ENCODE measurements around the gene LKAAEAR1. TPM values are rescaled to one million over a fixed set of nuclear protein-coding genes. Genes with fewer than 3 reads are reported as not detected.
A peak's percentile ranks its signal among the peaks of the same experiment; 100 is the strongest.

The LKAAEAR1 gene
- total and polyA plus RNA-seq, 2 of the 13 experiments (the other 11 are each of a cell fraction or from before 2014, with no cell fraction given) = not detected

GRCh38 chr20:64050261-64051032 lies 33.8 kb downstream of the LKAAEAR1 start (continued):
- TF ChIP-seq, protein P1, sequence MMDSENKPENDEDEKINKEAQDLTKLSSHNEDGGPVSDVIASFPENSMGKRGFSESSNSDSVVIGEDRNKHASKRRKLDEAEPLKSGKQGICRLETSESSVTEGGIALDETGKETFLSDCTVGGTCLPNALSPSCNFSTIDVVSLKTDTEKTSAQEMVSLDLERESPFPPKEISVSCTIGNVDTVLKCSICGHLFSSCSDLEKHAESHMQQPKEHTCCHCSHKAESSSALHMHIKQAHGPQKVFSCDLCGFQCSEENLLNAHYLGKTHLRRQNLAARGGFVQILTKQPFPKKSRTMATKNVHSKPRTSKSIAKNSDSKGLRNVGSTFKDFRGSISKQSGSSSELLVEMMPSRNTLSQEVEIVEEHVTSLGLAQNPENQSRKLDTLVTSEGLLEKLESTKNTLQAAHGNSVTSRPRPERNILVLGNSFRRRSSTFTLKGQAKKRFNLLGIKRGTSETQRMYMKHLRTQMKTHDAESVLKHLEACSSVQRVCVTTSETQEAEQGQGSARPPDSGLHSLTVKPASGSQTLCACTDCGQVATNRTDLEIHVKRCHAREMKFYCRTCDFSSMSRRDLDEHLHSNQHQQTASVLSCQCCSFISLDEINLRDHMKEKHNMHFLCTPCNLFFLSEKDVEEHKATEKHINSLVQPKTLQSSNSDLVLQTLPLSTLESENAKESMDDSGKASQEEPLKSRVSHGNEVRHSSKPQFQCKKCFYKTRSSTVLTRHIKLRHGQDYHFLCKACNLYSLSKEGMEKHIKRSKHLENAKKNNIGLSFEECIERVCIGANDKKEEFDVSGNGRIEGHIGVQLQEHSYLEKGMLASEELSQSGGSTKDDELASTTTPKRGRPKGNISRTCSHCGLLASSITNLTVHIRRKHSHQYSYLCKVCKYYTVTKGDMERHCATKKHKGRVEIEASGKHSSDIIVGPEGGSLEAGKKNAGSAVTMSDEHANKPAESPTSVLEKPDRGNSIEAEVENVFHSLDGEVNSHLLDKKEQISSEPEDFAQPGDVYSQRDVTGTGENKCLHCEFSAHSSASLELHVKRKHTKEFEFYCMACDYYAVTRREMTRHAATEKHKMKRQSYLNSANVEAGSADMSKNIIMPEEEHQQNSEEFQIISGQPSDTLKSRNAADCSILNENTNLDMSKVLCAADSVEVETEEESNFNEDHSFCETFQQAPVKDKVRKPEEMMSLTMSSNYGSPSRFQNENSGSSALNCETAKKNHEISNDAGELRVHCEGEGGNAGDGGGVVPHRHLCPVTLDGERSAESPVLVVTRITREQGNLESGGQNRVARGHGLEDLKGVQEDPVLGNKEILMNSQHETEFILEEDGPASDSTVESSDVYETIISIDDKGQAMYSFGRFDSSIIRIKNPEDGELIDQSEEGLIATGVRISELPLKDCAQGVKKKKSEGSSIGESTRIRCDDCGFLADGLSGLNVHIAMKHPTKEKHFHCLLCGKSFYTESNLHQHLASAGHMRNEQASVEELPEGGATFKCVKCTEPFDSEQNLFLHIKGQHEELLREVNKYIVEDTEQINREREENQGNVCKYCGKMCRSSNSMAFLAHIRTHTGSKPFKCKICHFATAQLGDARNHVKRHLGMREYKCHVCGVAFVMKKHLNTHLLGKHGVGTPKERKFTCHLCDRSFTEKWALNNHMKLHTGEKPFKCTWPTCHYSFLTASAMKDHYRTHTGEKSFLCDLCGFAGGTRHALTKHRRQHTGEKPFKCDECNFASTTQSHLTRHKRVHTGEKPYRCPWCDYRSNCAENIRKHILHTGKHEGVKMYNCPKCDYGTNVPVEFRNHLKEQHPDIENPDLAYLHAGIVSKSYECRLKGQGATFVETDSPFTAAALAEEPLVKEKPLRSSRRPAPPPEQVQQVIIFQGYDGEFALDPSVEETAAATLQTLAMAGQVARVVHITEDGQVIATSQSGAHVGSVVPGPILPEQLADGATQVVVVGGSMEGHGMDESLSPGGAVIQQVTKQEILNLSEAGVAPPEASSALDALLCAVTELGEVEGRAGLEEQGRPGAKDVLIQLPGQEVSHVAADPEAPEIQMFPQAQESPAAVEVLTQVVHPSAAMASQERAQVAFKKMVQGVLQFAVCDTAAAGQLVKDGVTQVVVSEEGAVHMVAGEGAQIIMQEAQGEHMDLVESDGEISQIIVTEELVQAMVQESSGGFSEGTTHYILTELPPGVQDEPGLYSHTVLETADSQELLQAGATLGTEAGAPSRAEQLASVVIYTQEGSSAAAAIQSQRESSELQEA (CRISPR knock-in tag; IDR thresholded peaks at IDR 0.05; ENCODE audit: not compliant biosample characterization) = peak; percentile 28
- TF ChIP-seq ZNF644 (CRISPR knock-in tag; IDR thresholded peaks at IDR 0.05; ENCODE audit: low read depth) (0 out of 2 replicates have a peak, but pooled peaks have one; percentile 16), RXRB (CRISPR knock-in tag; IDR thresholded peaks at IDR 0.05; ENCODE audit: borderline replicate concordance) (peak; percentile 50; the same call in 1 of the 2 replicates), ZNF460 (CRISPR knock-in tag; IDR thresholded peaks at IDR 0.05; ENCODE audit: borderline replicate concordance) (no peak), TCF12 (IDR thresholded peaks at IDR 0.05) (no peak), TCF12 (CRISPR knock-in tag; IDR thresholded peaks at IDR 0.05) (no peak; the same call in 1 of the 2 replicates), ZSCAN22 (CRISPR knock-in tag; IDR thresholded peaks at IDR 0.05) (no peak), U2AF1 (optimal IDR thresholded peaks at IDR 0.05; ENCODE audit: low read depth, low read length) (no peak), NFYC (CRISPR knock-in tag; IDR thresholded peaks at IDR 0.05) (peak; percentile 42), KAT8 (CRISPR knock-in tag; IDR thresholded peaks at IDR 0.05) (peak; percentile 89), PRPF4 (IDR thresholded peaks at IDR 0.05; ENCODE audit: low read depth, low read length, poor library complexity, severe bottlenecking) (no peak), ZNF143 (CRISPR knock-in tag; IDR thresholded peaks at IDR 0.05) (peak; percentile 70; the same call in 1 of the 2 replicates), POLR2G (IDR thresholded peaks at IDR 0.05; ENCODE audit: low read depth, low read length) (peak; percentile 67), ZNF280B (CRISPR knock-in tag; IDR thresholded peaks at IDR 0.05; ENCODE audit: borderline replicate concordance) (peak; percentile 51), ZNF24 (IDR thresholded peaks at IDR 0.05) (no peak)
- TF ChIP-seq, protein P2, sequence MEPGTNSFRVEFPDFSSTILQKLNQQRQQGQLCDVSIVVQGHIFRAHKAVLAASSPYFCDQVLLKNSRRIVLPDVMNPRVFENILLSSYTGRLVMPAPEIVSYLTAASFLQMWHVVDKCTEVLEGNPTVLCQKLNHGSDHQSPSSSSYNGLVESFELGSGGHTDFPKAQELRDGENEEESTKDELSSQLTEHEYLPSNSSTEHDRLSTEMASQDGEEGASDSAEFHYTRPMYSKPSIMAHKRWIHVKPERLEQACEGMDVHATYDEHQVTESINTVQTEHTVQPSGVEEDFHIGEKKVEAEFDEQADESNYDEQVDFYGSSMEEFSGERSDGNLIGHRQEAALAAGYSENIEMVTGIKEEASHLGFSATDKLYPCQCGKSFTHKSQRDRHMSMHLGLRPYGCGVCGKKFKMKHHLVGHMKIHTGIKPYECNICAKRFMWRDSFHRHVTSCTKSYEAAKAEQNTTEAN (CRISPR knock-in tag; conservative IDR thresholded peaks at IDR 0.05) = peak; percentile 87
- TF ChIP-seq, protein P3, sequence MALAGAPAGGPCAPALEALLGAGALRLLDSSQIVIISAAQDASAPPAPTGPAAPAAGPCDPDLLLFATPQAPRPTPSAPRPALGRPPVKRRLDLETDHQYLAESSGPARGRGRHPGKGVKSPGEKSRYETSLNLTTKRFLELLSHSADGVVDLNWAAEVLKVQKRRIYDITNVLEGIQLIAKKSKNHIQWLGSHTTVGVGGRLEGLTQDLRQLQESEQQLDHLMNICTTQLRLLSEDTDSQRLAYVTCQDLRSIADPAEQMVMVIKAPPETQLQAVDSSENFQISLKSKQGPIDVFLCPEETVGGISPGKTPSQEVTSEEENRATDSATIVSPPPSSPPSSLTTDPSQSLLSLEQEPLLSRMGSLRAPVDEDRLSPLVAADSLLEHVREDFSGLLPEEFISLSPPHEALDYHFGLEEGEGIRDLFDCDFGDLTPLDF (CRISPR knock-in tag; IDR thresholded peaks at IDR 0.05) = no peak

Measured in HepG2 (cell line).